Fibroblast of gingiva (primary cell): Measurements from ENCODE around the gene C2orf76.

Experiments
- DNase-seq: peaks from one replicate; pipeline ENCODE4 v3.0.0-alpha.2; 2011; ENCODE audit warnings: low read depth

The C2orf76 gene

DNA sequence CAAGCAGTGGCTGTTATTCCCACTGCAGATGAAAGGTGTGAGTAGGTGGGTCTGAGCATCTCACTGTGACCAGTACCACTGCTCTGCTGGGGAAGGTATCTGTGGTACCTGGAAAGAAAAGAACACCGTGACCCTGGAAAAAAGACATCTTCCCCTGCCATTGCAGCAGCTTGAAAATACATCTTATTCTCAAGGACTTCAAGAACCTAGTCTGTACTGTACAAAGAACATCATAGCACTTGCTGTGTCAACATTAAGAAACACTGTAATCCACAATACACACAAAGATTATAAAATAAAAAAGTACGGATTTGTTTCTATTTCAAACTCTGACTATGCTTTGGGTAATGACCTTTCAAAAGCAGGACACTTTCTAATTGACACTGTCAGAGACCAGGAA, 28.9 kb downstream of the C2orf76 start:
- DNase-seq = no peak

DNA sequence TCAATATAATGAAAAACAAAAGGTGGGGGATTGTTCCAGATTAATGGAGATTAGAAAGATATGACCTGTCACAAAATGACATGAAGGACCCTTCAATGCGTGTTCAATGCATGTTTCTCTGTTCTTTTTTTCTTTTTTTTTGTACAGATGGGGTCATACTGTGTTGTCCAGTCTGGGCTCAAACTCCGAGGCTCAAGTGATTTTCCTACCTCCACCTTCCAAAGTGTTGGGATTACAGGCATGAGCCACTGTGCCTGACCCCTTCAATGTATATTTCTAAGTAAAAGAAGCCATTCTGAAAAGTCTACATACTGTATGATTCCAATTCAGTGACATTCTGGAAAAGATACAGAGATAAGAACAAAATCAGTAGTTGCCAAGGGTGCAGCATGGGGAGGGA, 32.8 kb downstream of the C2orf76 start:
- DNase-seq = no peak

DNA sequence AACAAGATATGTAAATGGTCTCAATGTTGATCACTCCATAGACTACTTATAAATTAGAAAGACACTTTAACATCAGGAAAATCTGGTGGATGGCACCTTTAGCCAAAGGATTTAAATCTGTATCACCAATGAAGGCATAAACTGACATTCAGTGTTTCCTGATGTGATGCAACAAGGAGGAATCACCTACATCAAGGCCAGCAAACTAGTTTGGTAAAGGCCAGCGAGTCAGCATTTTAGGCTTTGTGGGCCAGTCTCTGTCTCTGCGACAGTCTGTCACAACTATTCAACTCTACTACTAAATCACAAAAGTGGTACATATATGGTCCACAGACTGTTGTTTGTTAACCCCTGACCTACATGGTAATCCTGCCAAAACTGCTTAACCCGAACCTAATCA, 33.3 kb downstream of the C2orf76 start:
- DNase-seq = no peak

DNA sequence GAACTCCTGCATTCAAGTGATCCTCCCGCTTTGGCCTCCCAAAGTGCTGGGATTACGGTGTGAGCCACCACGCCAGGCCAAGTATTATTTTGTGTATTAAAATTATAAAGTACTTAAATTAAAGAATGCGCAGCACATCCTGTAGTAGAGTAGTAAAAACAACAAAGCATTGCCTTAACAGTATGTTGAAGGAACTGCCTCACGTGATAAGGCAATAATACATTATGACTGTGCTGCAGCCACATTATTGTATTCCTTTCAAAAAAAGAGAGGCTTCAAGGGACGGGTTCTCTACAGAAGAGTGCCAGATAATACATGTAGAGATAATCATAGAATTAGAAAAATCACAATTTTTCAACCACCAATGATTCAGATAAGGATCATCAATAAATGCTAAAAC, 33.7 kb downstream of the C2orf76 start:
- DNase-seq = no peak

DNA sequence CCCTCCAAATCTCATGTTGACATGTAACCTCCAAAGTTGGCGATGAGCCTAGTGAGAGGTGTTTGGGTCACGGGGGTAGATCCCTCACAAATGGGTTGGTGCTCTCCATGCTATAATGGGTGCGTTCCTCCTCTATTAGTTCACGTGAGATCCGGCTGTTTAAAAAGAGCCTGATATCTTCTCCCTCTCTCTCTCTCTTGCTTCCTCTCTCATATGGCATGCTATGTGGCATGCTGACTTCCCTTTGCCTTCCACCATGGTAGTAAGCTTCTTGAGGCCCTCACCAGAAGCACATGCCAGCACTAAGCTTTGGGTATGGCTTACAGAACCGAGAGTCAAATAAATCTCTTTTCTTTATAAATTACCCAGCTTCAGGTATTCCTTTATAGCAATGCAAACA, 39.2 kb downstream of the C2orf76 start:
- no peak for DNase-seq

DNA sequence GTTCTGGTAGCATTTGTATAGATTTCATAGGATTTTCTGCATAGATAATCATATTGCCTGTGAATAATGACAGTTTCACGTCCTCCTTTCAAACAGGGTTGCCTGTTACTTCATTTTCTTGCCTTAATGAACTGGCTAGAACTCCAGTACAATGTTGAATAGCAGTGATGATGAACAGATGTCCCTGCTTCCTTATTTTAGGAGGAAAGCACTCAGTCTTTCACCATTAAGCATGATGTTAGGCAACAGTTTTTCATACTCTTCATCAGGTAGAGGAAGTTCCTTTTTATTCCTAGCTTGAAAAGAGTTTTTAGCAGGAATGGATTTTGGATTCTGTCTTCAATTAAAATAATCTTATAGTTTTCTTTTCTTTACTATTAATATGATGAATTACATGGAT, 39.7 kb downstream of the C2orf76 start:
- DNase-seq = no peak

DNA sequence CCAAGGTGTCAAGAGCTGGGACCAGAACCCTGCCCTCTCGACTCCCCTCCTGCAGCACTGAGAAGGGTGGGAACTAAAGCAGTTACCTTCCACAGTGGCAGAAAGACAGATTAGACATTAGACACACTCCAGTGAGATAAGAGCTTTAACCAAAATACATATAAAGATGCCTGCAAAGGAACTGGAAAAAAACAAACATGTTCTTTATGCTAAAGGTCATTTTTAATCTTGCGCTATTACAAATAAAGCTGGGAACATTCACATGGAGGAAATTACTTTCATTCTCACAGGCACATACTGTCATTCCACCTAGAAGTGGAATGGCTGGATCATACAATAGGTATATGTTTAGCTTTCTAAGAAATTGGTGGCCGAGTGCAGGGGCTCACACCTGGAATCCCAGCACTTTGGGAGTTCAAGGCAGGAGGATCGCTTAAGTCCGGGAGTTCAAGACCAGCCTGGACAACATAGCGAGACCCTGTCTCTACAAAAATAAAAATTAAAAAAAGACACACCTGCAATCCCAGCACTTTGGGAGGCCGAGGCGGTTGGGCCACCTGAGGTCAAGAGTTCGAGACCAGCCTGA, 41.9 kb downstream of the C2orf76 start:
- no peak for DNase-seq

DNA sequence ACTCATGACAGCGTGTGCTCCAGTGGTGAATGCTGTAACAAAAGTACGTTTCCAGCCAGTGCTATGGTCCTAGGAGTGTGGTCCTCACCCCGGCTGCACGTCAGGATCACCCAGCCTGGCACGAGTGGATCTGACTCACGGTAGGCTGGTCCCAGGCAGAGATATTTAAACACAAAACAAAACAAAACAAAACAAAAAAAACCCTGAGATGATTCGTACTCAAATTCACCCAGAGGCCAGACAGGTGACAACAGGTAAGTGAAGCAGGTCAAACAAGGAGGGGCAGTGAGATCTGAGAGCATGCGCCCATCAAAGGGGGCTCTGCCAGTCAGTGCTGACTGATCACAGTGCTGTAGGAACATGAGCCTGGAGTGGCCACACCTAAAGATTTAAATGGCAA, 43.2 kb downstream of the C2orf76 start:
- DNase-seq = no peak

DNA sequence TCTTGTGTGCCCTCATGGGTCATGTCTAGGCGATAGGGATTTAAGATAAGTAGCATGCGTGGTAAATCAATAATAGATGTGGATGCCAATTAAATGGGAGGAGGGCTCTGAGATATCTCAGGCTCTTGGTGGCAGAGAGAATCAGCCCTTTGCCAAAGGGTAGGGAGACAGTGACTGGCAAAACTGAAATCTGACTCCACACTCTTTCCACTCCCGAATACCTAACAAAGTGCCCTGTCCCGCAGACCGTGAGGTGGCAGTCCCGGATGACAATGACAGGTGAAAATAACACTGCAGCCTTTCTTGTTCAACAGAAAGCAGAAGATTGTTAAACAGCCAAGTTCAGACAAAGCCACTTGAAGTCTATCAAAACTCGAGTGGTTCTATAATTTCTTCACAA, 47.0 kb downstream of the C2orf76 start:
- no peak for DNase-seq

DNA sequence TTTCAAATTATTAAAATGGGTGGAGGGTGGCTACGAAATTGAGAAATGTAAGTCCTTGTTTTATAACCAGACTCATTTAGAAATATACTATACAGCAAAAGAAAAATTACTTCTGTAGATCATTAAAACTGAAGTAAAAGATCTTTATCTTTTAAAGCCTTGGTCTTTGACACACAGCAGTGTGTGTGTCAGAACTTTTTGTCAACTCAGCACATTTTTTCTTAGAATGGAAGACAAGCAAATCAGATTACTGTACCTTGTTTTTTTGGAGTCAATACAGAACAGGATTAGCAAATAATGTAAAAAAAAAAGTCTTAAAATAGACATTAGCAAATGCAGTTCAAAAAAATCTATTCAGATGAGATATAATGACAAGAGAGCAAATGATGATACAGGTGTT, 49.1 kb downstream of the C2orf76 start:
- DNase-seq = no peak

DNA sequence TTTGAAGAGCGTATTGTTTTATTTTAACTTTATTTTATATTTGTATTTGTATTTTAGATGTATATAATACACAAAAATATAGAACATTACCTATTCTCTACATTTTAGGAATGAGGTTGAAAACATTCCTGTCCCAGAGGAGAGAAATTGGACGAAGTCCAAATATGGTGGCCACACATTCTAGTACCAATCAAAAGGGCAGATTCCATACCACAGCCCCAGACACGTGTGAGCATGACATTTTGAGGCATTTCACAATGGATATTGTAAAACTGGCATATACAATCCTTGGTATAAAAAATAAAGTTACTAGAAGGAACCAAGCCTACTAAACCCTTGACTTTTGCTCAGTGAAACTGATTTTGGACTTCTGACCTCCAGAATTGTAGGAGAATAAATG, 50.6 kb downstream of the C2orf76 start:
- peak; percentile 54 for DNase-seq

DNA sequence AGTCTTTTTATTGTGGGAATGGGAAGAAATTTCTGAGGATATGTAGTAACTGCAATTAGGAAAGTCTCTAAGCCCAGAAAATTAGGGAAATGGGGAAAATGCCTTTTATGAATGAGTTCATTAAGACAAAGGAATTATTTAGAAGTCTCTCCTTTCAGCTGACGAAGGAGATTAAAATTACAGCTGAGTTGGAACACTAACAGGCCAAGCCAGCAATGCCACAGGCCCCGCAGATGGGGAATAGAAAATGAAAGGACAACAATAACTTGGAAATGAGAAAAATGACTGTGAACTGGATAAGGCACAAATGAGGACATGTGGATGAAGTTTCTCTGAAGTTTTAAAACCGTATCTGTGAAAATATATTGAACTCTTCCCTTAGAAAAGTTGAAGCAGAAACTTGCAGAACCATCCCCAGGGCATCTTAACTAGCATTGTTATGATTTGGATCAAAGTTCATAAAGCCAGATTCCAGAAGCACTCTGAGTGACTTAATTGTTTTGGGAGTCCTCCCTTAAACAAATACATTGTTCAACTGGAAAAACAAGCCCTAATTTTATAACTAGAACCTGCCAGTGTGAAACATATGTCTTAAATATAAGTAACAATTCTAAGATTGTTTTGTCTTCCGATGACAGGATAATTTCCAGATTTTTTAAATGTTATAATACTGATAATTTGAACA, 51.3 kb downstream of the C2orf76 start:
- peak; percentile 31 for DNase-seq

DNA sequence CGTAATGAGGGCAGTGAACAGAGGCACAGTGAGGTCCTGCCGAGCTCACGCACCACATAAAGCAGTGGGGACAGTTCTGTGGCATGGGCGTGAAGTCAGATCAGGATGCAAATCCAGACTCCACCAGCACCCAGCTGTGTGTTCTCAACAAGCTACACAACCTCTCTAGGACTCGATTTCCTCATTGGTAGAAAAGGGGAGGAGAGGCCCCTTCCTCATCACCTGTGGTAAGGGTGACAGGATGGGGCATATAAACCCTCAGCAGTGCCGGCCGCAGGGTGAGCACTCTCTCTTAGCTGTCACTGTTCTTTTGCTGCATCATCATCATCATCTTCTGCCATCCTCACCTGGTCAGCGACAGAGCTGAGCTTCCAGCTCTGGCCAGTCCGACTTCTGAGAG, 54.8 kb downstream of the C2orf76 start:
- DNase-seq = no peak

DNA sequence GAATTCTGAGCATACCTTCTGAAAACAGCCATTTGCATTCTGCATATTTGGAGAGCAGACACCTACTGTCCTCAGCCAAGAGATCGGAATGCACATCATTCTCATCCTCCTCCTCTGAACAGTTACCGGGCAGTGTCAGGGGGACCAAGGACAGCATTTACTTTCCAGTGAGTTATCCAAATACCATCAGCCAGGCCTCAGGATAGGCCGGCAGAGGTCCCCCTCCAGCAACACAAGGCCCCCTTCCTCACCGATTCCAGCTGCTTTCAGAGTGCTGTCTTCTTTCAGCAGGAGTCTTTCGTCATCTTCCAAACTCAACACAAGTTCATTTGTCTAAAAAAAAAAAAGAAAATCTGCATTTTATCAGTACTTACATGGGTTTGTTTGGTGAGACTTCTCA, 55.3 kb downstream of the C2orf76 start:
- DNase-seq = no peak

DNA sequence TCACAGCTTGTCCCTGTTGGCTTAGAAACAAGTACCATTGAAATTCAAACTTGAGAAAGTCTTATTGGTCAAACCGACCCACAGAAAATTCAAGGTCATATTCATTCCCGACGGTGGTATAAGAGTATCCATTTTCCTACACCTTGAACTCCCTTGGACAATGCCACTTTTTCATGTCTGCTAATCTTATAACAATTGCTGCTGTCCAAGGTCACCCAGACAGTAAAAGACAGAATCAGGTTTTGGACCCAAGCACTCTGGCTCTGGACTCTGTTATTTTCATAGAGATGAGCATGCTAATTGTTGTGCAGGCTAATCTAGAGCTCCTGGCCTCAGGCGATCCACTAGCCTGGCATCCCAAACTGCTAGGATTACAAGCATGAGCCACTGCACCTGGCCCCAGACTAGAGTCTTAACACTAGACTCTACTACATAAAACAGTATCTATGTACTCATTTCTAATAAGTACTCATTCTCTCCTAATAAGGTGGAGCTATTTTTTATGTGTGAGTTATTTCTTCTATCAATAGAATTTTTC, 57.8 kb downstream of the C2orf76 start:
- DNase-seq = no peak

DNA sequence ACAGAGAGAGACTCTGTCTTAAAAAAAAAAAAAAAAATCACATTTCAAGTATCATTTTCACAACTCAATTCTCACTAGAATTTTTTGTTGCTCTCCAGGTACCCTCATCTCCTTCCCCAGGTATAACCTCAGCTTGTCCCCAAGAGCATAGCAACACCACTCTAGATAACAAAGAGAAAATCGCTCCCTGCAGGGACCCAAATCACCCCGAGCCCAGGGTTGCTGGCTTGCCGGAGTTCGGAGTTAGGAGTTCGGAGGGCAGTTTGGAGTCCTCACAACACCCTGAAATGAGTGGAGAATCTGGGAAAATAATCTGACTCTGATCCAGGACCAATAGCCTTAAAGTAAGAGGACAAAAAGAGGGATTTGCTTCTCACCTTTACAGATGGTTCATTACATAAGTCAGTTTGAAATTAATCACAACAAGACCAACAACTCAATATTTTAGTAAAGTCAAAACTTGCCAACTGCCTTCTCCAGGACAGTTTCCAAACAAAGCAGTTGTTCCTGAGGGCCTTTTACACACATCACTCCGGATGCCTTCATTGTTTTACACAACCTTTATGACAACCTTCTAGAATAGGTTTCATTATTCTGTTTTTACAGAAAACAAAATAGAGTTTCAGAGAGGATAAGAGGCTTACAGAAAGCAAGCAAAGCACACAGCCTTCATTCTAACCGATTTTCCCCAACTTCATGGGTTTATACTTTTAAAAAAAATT, 59.1 kb downstream of the C2orf76 start:
- no peak for DNase-seq

DNA sequence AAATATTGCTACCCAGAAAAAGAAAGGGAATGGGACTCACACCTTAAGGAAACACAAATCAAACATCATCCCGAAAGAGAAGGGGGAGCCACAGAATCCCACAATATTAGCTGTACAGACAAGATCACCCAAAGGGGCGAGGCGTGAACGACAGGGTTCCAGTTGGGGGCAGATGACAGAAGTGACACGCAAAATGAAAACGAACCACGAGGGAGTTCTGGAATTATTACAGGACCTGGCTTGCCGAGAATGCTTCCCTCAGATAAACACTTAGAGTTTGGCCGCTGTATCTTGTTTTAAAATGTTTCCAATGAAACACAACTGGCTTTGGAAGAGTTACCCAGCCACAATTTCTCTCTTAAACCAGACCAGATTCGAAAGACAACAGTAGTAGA, 60.4 kb downstream of the C2orf76 start:
- no peak for DNase-seq

DNA sequence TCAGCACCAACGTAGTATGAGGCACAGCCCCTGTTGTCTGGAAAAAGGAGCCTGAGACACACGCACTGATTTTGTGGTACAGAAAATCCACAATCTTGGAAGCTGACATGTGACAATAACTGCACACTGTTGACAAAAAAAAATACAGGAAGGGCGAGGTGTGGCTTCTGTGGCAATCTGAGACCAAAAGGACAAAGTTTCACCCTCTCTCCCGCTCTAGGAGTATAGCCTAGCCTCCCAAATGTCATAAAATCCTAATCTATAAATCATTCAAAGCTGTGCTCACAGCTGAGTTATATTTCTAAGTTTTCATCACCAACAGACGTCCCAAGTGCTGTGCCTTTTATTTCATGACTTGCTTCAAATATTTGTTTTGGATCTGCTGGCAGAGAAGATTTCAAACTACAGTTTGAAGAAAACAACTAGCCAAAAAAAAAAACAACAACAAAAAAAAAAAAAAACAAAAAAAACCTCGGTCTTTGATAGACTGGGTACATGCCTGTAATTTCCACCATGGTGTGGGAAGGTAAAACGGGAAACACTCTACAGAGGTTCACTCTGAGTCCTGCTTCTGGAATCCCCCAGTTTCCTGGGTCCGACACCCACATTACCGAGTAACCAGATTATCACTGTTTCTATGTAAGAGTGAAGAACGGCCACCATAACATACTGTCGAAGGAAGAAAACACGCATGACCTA, 61.0 kb downstream of the C2orf76 start:
- no peak for DNase-seq

DNA sequence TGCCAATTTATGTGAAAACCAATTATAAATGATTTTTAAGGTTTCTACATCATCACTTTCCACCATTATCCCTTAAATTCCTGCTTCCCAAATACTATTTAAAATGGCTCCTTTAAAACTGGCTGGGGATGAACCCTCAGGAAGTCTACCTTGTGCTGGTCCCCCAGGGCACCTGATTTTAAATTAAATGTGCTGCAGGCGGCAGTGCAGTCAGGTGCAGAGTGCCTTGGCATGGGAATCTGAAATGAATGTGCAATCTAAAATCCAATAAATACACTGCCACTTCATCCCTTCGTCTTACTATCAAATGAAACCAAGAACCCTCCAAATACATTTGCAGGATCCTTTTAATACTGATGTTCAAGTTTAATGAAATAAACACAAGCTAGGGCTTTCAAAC, 61.8 kb downstream of the C2orf76 start:
- DNase-seq = no peak

DNA sequence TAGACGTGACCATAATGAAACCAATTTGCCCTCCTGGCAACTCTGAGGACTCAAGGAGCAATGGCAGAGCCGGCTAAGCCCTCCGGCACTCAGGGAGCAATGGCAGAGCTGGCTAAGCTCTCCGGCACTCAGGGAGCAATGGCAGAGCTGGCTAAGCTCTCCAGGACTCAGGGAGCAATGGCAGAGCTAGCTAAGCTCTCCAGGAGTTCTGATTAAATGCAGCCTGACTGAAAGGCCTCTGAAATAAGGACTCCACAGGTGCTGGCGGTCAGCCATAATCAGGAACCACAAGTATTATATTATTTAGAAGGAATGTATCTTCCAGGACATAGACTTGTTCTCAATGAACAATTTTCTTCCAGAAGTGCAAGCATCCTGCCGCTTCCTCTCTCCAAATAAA, 65.2 kb downstream of the C2orf76 start:
- DNase-seq = no peak

DNA sequence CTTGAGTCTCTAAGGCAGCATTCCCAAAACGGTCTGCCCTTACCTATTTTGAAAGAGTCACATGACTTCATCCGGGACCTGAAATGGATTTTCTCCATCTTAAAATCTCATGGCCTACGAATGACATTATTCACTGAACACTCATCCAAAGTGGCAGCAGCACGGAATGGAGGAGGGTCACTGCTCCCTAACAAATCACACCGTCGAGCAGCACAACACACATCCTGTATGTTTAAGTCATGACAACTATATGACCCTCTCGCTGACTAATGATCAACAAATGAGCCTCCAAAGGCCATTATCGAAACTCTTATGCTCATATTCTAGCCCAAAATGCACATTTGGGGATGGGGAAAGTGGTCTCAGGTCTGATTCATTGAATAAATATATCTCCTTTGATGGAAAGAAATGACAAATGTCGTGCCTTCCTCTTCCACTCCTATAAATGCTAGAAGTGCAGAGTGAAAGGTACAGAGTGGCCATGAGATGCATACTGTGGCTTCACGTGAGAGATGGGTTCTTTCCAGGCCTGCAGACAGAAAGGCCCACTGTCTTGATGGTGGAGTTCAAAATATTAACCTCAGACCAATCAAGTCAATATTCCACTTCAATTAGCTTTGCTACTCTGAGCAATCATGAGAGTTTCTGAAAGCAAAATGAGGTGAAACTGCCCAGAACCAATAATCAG, 70.8 kb downstream of the C2orf76 start:
- DNase-seq = no peak

DNA sequence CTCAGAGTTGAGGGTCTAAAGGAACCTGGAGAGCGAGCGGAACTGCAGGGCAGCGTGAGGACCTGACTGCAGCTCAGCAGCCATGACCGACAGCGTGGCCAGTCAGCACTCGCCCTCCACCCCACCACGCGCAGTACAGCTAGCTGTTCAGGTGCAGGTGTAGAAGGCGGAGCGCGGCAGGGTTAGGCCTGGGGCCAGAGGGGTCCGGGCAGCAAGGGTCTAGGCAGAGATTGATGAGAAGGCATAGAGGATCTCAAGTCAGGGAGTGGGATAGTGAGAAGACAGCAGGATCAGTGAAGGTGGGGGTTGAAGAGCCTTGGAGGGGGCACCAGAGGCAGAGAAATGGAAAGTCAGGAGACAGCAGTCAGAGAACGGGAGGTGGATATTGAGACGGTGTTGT, 72.0 kb downstream of the C2orf76 start:
- DNase-seq = no peak
